ENCODE measurements around the gene ITGBL1. TPM values are rescaled to one million over a fixed set of nuclear protein-coding genes. Genes with fewer than 3 reads are reported as not detected.
A peak's percentile ranks its signal among the peaks of the same experiment; 100 is the strongest.

The ITGBL1 gene
- polyA plus RNA-seq, 3 donors: not detected

DNA sequence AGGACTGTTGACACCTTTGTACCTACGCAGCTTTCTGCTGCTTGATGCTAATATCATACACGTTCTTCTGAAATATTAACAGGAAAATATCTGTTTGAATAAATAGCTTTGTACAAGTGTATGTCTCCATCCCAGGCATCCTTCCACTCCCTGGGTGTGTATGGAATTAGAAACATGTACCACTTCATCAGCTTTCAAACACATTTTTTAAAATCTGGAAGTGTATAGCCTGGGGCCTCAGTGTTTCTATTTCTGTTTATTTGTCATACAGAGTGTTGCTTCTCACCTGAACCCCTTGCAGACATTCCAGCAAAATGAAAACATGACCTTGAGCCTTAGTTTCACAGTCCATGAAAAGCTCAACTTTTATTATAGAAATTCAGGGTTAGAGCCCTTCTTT, 168.6 kb downstream of the ITGBL1 start:
- H4K20me1 ChIP-seq (ENCODE audit: insufficient read depth, low read length): no peaks in the 10 kb centered on the region
- Mint-ChIP-seq H3K4me3 (no peak overlapping the region), H3K27me3 (ENCODE audit: low read depth in 3 of 3) (peaks cover 0 to 2% (median 0%) of the 10 kb centered on the region in 3 donors), H3K9me3 (peaks cover 0 to 3% (median 0%) of the 10 kb centered on the region in 7 donors), H3K27ac (no peak overlapping the region), H3K4me1 (peaks cover 15% of the 10 kb centered on the region), H3K36me3 (no peaks in the 10 kb centered on the region)
- H2AFZ ChIP-seq (ENCODE audit: insufficient read depth, low read depth, low read length, poor library complexity, severe bottlenecking): no peak overlapping the region
- WGBS (ENCODE audit: insufficient coverage): no CpG with 5 or more reads among the region's 2 CpGs
- no peak overlapping the region for H3K9ac ChIP-seq (ENCODE audit: insufficient read depth, low read length, poor library complexity, severe bottlenecking)
- H3K4me1 ChIP-seq (ENCODE audit: control insufficient read depth in 1 of 2, insufficient read depth in 2 of 2, low read length in 2 of 2): peaks cover 14% of the 10 kb centered on the region in 2 donors
- TF ChIP-seq, protein P1, sequence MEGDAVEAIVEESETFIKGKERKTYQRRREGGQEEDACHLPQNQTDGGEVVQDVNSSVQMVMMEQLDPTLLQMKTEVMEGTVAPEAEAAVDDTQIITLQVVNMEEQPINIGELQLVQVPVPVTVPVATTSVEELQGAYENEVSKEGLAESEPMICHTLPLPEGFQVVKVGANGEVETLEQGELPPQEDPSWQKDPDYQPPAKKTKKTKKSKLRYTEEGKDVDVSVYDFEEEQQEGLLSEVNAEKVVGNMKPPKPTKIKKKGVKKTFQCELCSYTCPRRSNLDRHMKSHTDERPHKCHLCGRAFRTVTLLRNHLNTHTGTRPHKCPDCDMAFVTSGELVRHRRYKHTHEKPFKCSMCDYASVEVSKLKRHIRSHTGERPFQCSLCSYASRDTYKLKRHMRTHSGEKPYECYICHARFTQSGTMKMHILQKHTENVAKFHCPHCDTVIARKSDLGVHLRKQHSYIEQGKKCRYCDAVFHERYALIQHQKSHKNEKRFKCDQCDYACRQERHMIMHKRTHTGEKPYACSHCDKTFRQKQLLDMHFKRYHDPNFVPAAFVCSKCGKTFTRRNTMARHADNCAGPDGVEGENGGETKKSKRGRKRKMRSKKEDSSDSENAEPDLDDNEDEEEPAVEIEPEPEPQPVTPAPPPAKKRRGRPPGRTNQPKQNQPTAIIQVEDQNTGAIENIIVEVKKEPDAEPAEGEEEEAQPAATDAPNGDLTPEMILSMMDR (IDR thresholded peaks at IDR 0.05): no peak
- H3K4me3 ChIP-seq (replicated peaks in 1 of 3; ENCODE audit: low read depth in 2 of 3, low read length in 3 of 3): no peak overlapping the region
- no peaks in the 10 kb centered on the region for H3K79me2 ChIP-seq (ENCODE audit: insufficient read depth, low read length)
- no peak overlapping the region for H3K4me2 ChIP-seq (replicated peaks; ENCODE audit: extremely low read depth, low read length, poor library complexity, severe bottlenecking)
- no peak overlapping the region for H3K27ac ChIP-seq (ENCODE audit: low read depth in 1 of 2, low read length in 2 of 2)
- no peaks in the 10 kb centered on the region for H3K9me3 ChIP-seq (replicated peaks in 1 of 2; ENCODE audit: control insufficient read depth in 1 of 2, insufficient read depth in 1 of 2, low read length in 2 of 2)
- DNase-seq: no peak
- intact Hi-C loops (cut with micrococcal nuclease): no loop called here
- no peaks in the 10 kb centered on the region for H3K27me3 ChIP-seq (ENCODE audit: control insufficient read depth in 2 of 2, insufficient read depth in 2 of 2, low read length in 2 of 2)
- no peaks in the 10 kb centered on the region for H3K36me3 ChIP-seq (replicated peaks in 1 of 2; ENCODE audit: control insufficient read depth in 1 of 2, insufficient read depth in 2 of 2, low read length in 2 of 2)

DNA sequence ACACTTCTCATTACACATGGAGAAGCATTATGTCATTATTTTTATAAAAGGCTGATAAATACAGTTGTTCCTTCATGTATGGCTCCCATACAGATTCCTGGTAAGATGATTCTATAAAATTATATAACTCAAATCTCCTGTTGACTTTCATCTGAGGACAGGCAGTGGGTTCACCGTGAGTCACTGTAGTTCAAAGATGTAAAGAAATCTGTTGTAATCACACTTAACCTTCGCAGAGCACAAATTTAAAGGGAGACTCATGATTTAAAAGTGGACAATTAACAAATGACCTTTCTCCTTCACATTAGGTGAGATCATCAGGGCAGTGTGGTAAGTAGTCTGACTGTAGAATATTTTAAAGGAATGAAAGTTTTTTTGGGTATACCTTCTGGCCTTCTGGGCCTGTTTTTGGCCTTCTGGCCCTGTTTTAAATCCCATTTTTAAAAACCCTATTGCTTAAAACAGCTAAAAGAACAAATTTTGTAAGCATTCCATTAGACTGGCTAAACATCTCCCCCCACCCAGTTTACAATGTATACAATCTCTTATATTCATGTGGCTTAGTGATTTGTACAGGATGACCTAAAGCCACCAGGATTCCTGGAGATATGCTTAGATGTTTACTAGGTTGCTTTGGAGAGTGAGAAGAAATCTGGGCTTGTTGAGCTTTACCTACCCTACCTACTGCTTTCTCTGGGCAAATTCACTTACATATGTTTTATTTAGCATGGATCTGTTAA, 171.2 kb downstream of the ITGBL1 start:
- no CpG with 5 or more reads among the region's 2 CpGs for WGBS (ENCODE audit: insufficient coverage)
- H3K79me2 ChIP-seq (ENCODE audit: insufficient read depth, low read length): no peaks in the 10 kb centered on the region
- peak overlapping the region in 1 of 3 experiments; percentile 46 for H3K4me3 ChIP-seq (replicated peaks in 1 of 3; ENCODE audit: low read depth in 2 of 3, low read length in 3 of 3)
- H3K9me3 ChIP-seq (replicated peaks in 1 of 2; ENCODE audit: control insufficient read depth in 1 of 2, insufficient read depth in 1 of 2, low read length in 2 of 2): no peaks in the 10 kb centered on the region
- peak overlapping the region in 5 of 7 donors; percentile 0 to 76 (median 62) for H3K27ac Mint-ChIP-seq
- peaks cover 24% of the 10 kb centered on the region for H3K4me1 Mint-ChIP-seq
- peak overlapping the region in 1 of 2 donors; percentile 73 for H3K4me3 Mint-ChIP-seq
- peaks cover 14% of the 10 kb centered on the region in 2 donors for H3K4me1 ChIP-seq (ENCODE audit: control insufficient read depth in 1 of 2, insufficient read depth in 2 of 2, low read length in 2 of 2)
- peak overlapping the region; percentile 1 for H3K9ac ChIP-seq (ENCODE audit: insufficient read depth, low read length, poor library complexity, severe bottlenecking)
- peak overlapping the region; percentile 39 for H2AFZ ChIP-seq (ENCODE audit: insufficient read depth, low read depth, low read length, poor library complexity, severe bottlenecking)
- no peaks in the 10 kb centered on the region for H4K20me1 ChIP-seq (ENCODE audit: insufficient read depth, low read length)
- intact Hi-C loops (cut with micrococcal nuclease): no loop called here
- TF ChIP-seq, protein P1 (IDR thresholded peaks at IDR 0.05): no peak
- H3K36me3 ChIP-seq (replicated peaks in 1 of 2; ENCODE audit: control insufficient read depth in 1 of 2, insufficient read depth in 2 of 2, low read length in 2 of 2): no peaks in the 10 kb centered on the region
- peak overlapping the region; percentile 31 for H3K4me2 ChIP-seq (replicated peaks; ENCODE audit: extremely low read depth, low read length, poor library complexity, severe bottlenecking)
- H3K36me3 Mint-ChIP-seq: no peaks in the 10 kb centered on the region
- H3K9me3 Mint-ChIP-seq: no peaks in the 10 kb centered on the region
- no peaks in the 10 kb centered on the region for H3K27me3 ChIP-seq (ENCODE audit: control insufficient read depth in 2 of 2, insufficient read depth in 2 of 2, low read length in 2 of 2)
- peak overlapping the region in 1 of 2 donors; percentile 56 for H3K27ac ChIP-seq (ENCODE audit: low read depth in 1 of 2, low read length in 2 of 2)
- DNase-seq: no peak
- peaks cover 0 to 2% (median 0%) of the 10 kb centered on the region in 3 donors for H3K27me3 Mint-ChIP-seq (ENCODE audit: low read depth in 3 of 3)

All from CD14-positive monocyte (primary cell).